NCI-H2196 (cell line): Measurements from ENCODE around the gene PRPF38A.

Experiments
- DNase-seq: peaks from one replicate; lab custom pipeline; 2025; ENCODE audit not compliant: unreplicated experiment; lab: John Stamatoyannopoulos, UW

Gene PRPF38A

DNA sequence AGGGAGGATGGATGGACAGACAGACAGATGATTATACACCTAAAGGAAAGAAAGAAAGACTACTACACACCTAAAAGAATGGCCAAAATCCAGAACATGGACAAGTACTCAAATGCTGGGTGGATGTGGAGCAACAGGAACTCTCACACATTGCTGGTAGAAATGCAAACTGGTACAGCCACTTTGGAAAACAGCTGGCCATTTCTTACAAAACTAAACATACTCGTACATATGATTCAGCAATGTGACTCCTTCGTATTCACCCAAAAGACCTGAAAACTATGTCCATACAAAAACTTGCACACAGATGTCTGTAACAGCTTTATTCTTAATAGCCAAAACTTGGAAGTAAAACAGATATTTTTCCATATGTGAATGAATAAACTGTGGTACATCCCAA lies 51.3 kb downstream of the PRPF38A start:
- no peak for DNase-seq

DNA sequence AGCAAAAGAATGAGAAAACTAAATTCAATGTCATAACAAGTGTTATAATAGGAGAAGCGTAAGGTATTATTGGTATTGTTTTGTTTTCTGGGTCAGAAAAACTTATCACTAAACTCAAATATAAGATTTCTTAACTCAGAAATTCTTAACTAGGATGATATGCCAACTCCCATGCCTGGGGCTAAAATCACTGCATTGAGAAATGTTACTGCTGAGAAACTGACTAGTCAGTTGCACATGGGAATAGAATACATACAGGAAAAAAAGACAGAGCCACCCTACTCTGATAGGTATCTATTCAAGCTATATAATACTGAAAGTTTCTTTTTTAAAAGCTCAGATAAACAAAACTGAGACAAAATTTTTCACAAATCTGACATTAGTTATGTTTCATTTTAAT lies 56.3 kb downstream of the PRPF38A start:
- DNase-seq, result no peak

DNA sequence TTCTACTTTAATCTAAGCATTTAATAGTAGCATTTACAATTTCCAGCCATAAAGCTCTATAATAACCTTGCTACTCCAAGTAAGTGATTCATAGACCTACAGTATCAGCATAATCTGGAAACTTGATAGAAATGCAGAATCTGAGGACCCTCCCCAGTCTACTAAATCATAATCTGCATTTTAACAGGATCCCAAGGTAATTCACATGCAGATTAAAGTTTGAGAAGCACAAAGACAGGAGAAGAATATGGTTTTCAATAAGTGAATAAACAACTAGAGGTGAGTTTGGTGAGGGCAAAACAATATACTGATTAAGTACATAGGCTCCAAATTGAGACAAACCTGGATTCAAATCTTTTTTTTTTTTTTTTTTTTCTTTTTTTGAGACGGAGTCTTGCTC lies 57.4 kb downstream of the PRPF38A start:
- DNase-seq, result no peak

DNA sequence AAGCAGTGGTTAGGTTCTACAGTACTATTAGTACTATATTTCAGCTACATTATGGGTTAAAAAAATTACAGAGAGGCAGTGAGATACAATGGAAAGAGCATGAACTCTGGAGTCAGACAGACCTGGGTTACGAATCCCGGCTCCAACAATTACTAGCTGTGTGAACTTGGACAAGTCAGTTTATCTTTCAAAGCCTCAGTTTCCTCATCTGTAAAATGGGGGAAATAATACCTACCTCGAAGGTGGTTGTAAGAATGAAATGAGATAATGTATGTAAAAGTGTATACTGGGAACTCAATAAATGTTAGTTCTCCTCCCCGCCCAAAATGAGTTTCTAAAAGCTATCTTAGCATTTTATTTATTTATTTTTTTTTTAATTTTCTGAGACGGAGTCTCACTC lies 59.5 kb downstream of the PRPF38A start:
- DNase-seq, result no peak

DNA sequence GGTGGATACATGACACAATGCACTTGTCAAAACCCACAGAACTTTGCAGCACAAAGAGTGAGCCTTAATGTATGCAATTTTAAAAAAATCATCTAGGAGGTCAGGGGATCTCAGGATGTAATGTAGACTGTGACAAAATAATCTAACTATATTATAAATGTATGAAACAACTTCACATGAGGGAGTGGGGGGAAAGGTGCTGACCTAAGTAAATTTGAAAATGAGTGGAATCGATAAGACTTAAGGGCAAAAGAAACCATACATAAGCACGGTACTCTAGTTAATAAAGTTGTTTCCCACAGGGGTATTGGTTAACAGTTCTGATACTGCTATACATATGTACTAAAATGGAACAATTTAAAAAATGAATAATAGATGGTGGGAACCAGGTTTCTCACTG lies 64.7 kb downstream of the PRPF38A start:
- no peak for DNase-seq
